Trophoblast cell (in vitro differentiated cells and primary cell): Measurements from ENCODE around the gene FLYWCH1.

ENCODE experiments used
- DNase-seq, 2 donors: peaks; one replicate each; pipeline ENCODE4 v3.0.0-alpha.2; 2016
- H2AFZ ChIP-seq: 2 replicates; pipeline ENCODE4 v1.6.1; 2013; ENCODE audit warnings: low read length, moderate library complexity, mild to moderate bottlenecking; ENCODE audit not compliant: insufficient read depth, poor library complexity
- H2AK5ac ChIP-seq: 2 replicates; pipeline ENCODE4 v1.6.1; 2013; ENCODE audit warnings: mild to moderate bottlenecking, low read length
- H2BK120ac ChIP-seq: 2 replicates; pipeline ENCODE4 v1.6.1; 2013; ENCODE audit warnings: low read length, mild to moderate bottlenecking, moderate library complexity; ENCODE audit not compliant: insufficient read depth, poor library complexity
- H2BK12ac ChIP-seq: 2 replicates; pipeline ENCODE4 v1.6.1; 2013; ENCODE audit warnings: mild to moderate bottlenecking, low read length, moderate library complexity
- H2BK5ac ChIP-seq: 2 replicates; pipeline ENCODE4 v1.6.1; 2013; ENCODE audit warnings: low read length, low read depth, moderate library complexity, mild to moderate bottlenecking; ENCODE audit not compliant: poor library complexity
- H3K14ac ChIP-seq: 2 replicates; pipeline ENCODE4 v1.6.1; 2013; ENCODE audit warnings: mild to moderate bottlenecking, low read length
- H3K18ac ChIP-seq: 2 replicates; pipeline ENCODE4 v1.6.1; 2013; ENCODE audit warnings: mild to moderate bottlenecking, low read length
- H3K23ac ChIP-seq: 2 replicates; pipeline ENCODE4 v1.6.1; 2013; ENCODE audit warnings: low read length
- H3K27ac ChIP-seq: 2 replicates; pipeline ENCODE4 v1.5.1; 2013; ENCODE audit warnings: low read depth, mild to moderate bottlenecking, inconsistent platforms, low read length, moderate library complexity
- H3K27me3 ChIP-seq: 2 replicates; pipeline ENCODE4 v1.6.1; 2013; ENCODE audit warnings: inconsistent platforms, mild to moderate bottlenecking, low read length, moderate library complexity; ENCODE audit not compliant: insufficient read depth
- H3K36me3 ChIP-seq, 2 experiments: 1 replicate in 1 of 2; 2 replicates in 1 of 2; pipeline ENCODE4 v1.6.1; 2013; ENCODE audit warnings: low read length in 2 of 2, mild to moderate bottlenecking in 2 of 2, moderate library complexity in 1 of 2; ENCODE audit not compliant: insufficient read depth in 2 of 2, control insufficient read depth in 1 of 2
- H3K4ac ChIP-seq: 2 replicates; pipeline ENCODE4 v1.6.1; 2013; ENCODE audit warnings: low read depth, mild to moderate bottlenecking, low read length, moderate library complexity
- H3K4me1 ChIP-seq, 2 experiments: 1 replicate in 1 of 2; 2 replicates in 1 of 2; pipeline ENCODE4 v1.6.1; 2013; ENCODE audit warnings: low read length in 2 of 2, mild to moderate bottlenecking in 2 of 2, moderate library complexity in 1 of 2; ENCODE audit not compliant: insufficient read depth in 2 of 2, control insufficient read depth in 1 of 2
- H3K4me2 ChIP-seq: 2 replicates; pipeline ENCODE4 v1.6.1; 2013; ENCODE audit warnings: inconsistent platforms, mild to moderate bottlenecking, low read length, moderate library complexity
- H3K4me3 ChIP-seq: 2 replicates; pipeline ENCODE4 v1.5.1; 2013; ENCODE audit warnings: mild to moderate bottlenecking, low read depth, low read length, inconsistent platforms
- H3K79me1 ChIP-seq: one replicate; pipeline ENCODE4 v1.6.1; 2013; ENCODE audit warnings: low read length
- H3K79me2 ChIP-seq: 2 replicates; pipeline ENCODE4 v1.6.1; 2013; ENCODE audit warnings: low read length, mild to moderate bottlenecking; ENCODE audit not compliant: control insufficient read depth, insufficient read depth, poor library complexity
- H3K9ac ChIP-seq: 2 replicates; pipeline ENCODE4 v1.6.1; 2013; ENCODE audit warnings: mild to moderate bottlenecking, low read length
- H3K9me3 ChIP-seq: 2 replicates; pipeline ENCODE4 v1.6.1; 2013; ENCODE audit warnings: low read depth, mild to moderate bottlenecking, control low read depth, inconsistent platforms, low read length; ENCODE audit not compliant: insufficient read depth
- H4K12ac ChIP-seq: 2 replicates; pipeline ENCODE4 v1.6.1; 2013; ENCODE audit warnings: low read depth, mild to moderate bottlenecking, low read length, moderate library complexity
- H4K8ac ChIP-seq: 2 replicates; pipeline ENCODE4 v1.6.1; 2013; ENCODE audit warnings: low read depth, mild to moderate bottlenecking, low read length, moderate library complexity
- H4K91ac ChIP-seq: one replicate; pipeline ENCODE4 v1.6.1; 2013; ENCODE audit warnings: low read depth, mild to moderate bottlenecking, low read length, moderate library complexity
- WGBS: extraction: QIAGEN DNeasy Blood & Tissue Kit; methylation state at CpG from one replicate; pipeline ENCODE4 v1.1.7; 2013; ENCODE audit warnings: missing lambda C conversion rate; ENCODE audit not compliant: insufficient read length, insufficient coverage; ENCODE audit errors: extremely low coverage; 5-methylcytosine and 5-hydroxymethylcytosine counted together

The FLYWCH1 gene

GRCh38 chr16:2955779-2956578 is 44.2 kb downstream of the FLYWCH1 start:
- Histone ChIP-seq H2BK5ac (no peak overlapping the region), H3K4me2 (no peak overlapping the region), H2AFZ (no peak overlapping the region), H3K36me3 (no peaks in the 10 kb centered on the region), H4K91ac (no peak overlapping the region), H3K27me3 (no peaks in the 10 kb centered on the region), H3K4ac (no peak overlapping the region), H3K4me3 (no peak overlapping the region), H3K4me1 (no peaks in the 10 kb centered on the region), H2BK12ac (no peak overlapping the region), H3K23ac (no peak overlapping the region), H4K12ac (no peak overlapping the region), H3K9me3 (no peaks in the 10 kb centered on the region), H3K79me2 (no peaks in the 10 kb centered on the region), H3K9ac (no peak overlapping the region), H3K14ac (no peak overlapping the region), H4K8ac (no peak overlapping the region), H3K27ac (no peak overlapping the region), H2BK120ac (no peak overlapping the region), H2AK5ac (no peak overlapping the region), H3K18ac (no peak overlapping the region), H3K79me1 (no peaks in the 10 kb centered on the region)
- DNase-seq, result no peak
- WGBS, result no CpG with 5 or more reads among the region's 21 CpGs

GRCh38 chr16:2956579-2956956 is 44.8 kb downstream of the FLYWCH1 start:
- Histone ChIP-seq H2AK5ac (no peak overlapping the region), H3K4ac (no peak overlapping the region), H2BK5ac (no peak overlapping the region), H3K9me3 (no peaks in the 10 kb centered on the region), H3K36me3 (no peaks in the 10 kb centered on the region), H3K23ac (no peak overlapping the region), H2BK12ac (no peak overlapping the region), H3K9ac (no peak overlapping the region), H3K4me1 (no peaks in the 10 kb centered on the region), H2BK120ac (no peak overlapping the region), H3K14ac (no peak overlapping the region), H3K4me2 (no peak overlapping the region), H3K18ac (no peak overlapping the region), H4K91ac (no peak overlapping the region), H2AFZ (no peak overlapping the region), H3K27ac (no peak overlapping the region), H3K4me3 (no peak overlapping the region), H3K27me3 (no peaks in the 10 kb centered on the region), H4K8ac (no peak overlapping the region), H4K12ac (no peak overlapping the region), H3K79me1 (no peaks in the 10 kb centered on the region), H3K79me2 (no peaks in the 10 kb centered on the region)
- no peak for DNase-seq
- WGBS, result no CpG with 5 or more reads among the region's 11 CpGs

GRCh38 chr16:2959206-2959605 is 47.5 kb downstream of the FLYWCH1 start:
- Histone ChIP-seq H3K4me2 (no peak overlapping the region), H2AFZ (no peak overlapping the region), H4K12ac (no peak overlapping the region), H3K36me3 (no peaks in the 10 kb centered on the region), H2BK120ac (no peak overlapping the region), H3K27ac (no peak overlapping the region), H3K27me3 (no peaks in the 10 kb centered on the region), H3K14ac (no peak overlapping the region), H3K79me2 (no peaks in the 10 kb centered on the region), H3K9me3 (no peaks in the 10 kb centered on the region), H3K4me1 (peaks cover 2 to 12% of the 10 kb centered on the region in 2 experiments), H4K91ac (no peak overlapping the region), H3K79me1 (no peaks in the 10 kb centered on the region), H2BK5ac (no peak overlapping the region), H3K18ac (no peak overlapping the region), H3K4ac (no peak overlapping the region), H2BK12ac (no peak overlapping the region), H4K8ac (no peak overlapping the region), H3K9ac (no peak overlapping the region), H2AK5ac (no peak overlapping the region), H3K23ac (no peak overlapping the region), H3K4me3 (no peak overlapping the region)
- no peak for DNase-seq
- no CpG with 5 or more reads among the region's 10 CpGs for WGBS

- H2BK12ac ChIP-seq, result no peak overlapping the region
- no peak for DNase-seq
- H3K27me3 ChIP-seq, result peaks cover 3% of the 10 kb centered on the region
- H2BK120ac ChIP-seq, result no peak overlapping the region
- no peak overlapping the region for H3K18ac ChIP-seq
- H3K79me2 ChIP-seq, result no peaks in the 10 kb centered on the region
- H3K27ac ChIP-seq, result no peak overlapping the region
- peaks cover 7 to 17% of the 10 kb centered on the region in 2 experiments for H3K4me1 ChIP-seq
- H3K9me3 ChIP-seq, result no peaks in the 10 kb centered on the region
- no peak overlapping the region for H3K14ac ChIP-seq
- H2BK5ac ChIP-seq, result no peak overlapping the region
- H4K8ac ChIP-seq, result no peak overlapping the region
- no peak overlapping the region for H3K4me3 ChIP-seq
- H3K79me1 ChIP-seq, result peaks cover 2% of the 10 kb centered on the region
- H3K4me2 ChIP-seq, result no peak overlapping the region
- no peak overlapping the region for H3K4ac ChIP-seq
- H4K91ac ChIP-seq, result no peak overlapping the region
- WGBS, result no CpG with 5 or more reads among the region's 17 CpGs
- no peak overlapping the region for H3K23ac ChIP-seq
- no peaks in the 10 kb centered on the region for H3K36me3 ChIP-seq
- H2AK5ac ChIP-seq, result no peak overlapping the region
- H3K9ac ChIP-seq, result no peak overlapping the region
- no peak overlapping the region for H4K12ac ChIP-seq
- no peak overlapping the region for H2AFZ ChIP-seq
These were observed 48.7 kb downstream of the FLYWCH1 start for GRCh38 chr16:2960183-2961010.
